H1 (cell line): ENCODE data around the gene OTP. TPM values are rescaled to one million over a fixed set of nuclear protein-coding genes. Genes with fewer than 3 reads are reported as not detected.

Source experiments
- HDAC2 ChIP-seq, 2 experiments: fragments of 300-600 bp in 1 of 2; sonication (generic) in 1 of 2; IDR thresholded peaks; 2 replicates each; pipeline ENCODE4 v1.6.1; 2011 to 2012; ENCODE audit warnings: low read depth in 2 of 2, low read length in 2 of 2, mild to moderate bottlenecking in 2 of 2, moderate library complexity in 2 of 2, borderline replicate concordance in 1 of 2, inconsistent platforms in 1 of 2
- NRF1 ChIP-seq: IDR thresholded peaks from 2 replicates; pipeline ENCODE4 v1.6.1; 2011; ENCODE audit warnings: mild to moderate bottlenecking, low read depth, low read length, improper control_type of control experiment
- RFX5 ChIP-seq: IDR thresholded peaks from 2 replicates; pipeline ENCODE4 v1.6.1; 2011; ENCODE audit warnings: low read depth, low read length, improper control_type of control experiment, borderline replicate concordance
- SIX5 ChIP-seq: IDR thresholded peaks from 2 replicates; pipeline ENCODE4 v1.6.1; 2011; ENCODE audit warnings: mild to moderate bottlenecking, low read depth, low read length
- polyA plus RNA-seq, 7 experiments: library from polyadenylated mRNA; depleted of rRNA in 3 of 7; stranded (reverse) in 5 of 7; unstranded in 2 of 7; fragments of >200 nt in 5 of 7; fragments of 200-250 nt in 2 of 7; gene quantifications; 1 replicate in 5 of 7; 2 replicates in 1 of 7; 4 replicates in 1 of 7; pipeline versions ENCODE4 v1.2.1 to v1.2.3, GENCODE V29; 2011 to 2013; ENCODE audit warnings: missing spikeins in 2 of 7, mixed read lengths in 2 of 7
- total RNA-seq: library from RNA; stranded (reverse); fragmentation: NEBNext Ultra II Directional; extraction: Animal tissue kit (Norgen Biotek cat#: 25700); gene quantifications from 2 replicates; pipeline ENCODE4 v1.2.1, GENCODE V29; 2021
- TF ChIP-seq, protein P1 (sequence below): fragments of 300-600 bp; sonication (generic); IDR thresholded peaks from 2 replicates; pipeline ENCODE4 v1.7.1; 2012; ENCODE audit warnings: low read length, moderate library complexity, mild to moderate bottlenecking, inconsistent platforms; ENCODE audit not compliant: insufficient replicate concordance

Gene OTP
- total and polyA plus RNA-seq, 2 of the 8 experiments (the other 6 are each of a cell fraction or from before 2014, with no cell fraction given) = not detected

DNA sequence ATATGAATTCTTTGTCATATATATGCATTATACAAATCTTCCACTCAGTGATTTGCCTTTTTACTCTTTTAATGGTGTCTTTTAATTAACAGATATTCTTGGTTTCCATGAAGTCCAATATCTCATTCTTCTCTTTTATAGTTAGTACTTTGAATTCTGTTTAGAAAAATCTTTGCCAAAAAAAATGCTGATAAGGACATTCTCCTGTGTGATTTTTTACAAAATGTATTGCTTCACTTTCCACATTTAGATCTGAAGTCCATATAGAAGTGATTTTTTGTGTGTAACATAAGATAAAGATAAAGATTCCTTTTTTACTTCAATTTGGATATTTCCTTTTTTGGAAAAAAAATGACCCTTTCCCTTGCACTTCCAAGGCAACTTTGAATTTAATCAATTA, 50.3 kb downstream of the OTP start (continued):
- TF ChIP-seq HDAC2 (IDR thresholded peaks at IDR 0.05; ENCODE audit: borderline replicate concordance in 1 of 2, low read depth in 2 of 2, low read length in 2 of 2) (no peak), SIX5 (no peak), NRF1 (no peak), RFX5 (no peak)
- TF ChIP-seq, protein P1, sequence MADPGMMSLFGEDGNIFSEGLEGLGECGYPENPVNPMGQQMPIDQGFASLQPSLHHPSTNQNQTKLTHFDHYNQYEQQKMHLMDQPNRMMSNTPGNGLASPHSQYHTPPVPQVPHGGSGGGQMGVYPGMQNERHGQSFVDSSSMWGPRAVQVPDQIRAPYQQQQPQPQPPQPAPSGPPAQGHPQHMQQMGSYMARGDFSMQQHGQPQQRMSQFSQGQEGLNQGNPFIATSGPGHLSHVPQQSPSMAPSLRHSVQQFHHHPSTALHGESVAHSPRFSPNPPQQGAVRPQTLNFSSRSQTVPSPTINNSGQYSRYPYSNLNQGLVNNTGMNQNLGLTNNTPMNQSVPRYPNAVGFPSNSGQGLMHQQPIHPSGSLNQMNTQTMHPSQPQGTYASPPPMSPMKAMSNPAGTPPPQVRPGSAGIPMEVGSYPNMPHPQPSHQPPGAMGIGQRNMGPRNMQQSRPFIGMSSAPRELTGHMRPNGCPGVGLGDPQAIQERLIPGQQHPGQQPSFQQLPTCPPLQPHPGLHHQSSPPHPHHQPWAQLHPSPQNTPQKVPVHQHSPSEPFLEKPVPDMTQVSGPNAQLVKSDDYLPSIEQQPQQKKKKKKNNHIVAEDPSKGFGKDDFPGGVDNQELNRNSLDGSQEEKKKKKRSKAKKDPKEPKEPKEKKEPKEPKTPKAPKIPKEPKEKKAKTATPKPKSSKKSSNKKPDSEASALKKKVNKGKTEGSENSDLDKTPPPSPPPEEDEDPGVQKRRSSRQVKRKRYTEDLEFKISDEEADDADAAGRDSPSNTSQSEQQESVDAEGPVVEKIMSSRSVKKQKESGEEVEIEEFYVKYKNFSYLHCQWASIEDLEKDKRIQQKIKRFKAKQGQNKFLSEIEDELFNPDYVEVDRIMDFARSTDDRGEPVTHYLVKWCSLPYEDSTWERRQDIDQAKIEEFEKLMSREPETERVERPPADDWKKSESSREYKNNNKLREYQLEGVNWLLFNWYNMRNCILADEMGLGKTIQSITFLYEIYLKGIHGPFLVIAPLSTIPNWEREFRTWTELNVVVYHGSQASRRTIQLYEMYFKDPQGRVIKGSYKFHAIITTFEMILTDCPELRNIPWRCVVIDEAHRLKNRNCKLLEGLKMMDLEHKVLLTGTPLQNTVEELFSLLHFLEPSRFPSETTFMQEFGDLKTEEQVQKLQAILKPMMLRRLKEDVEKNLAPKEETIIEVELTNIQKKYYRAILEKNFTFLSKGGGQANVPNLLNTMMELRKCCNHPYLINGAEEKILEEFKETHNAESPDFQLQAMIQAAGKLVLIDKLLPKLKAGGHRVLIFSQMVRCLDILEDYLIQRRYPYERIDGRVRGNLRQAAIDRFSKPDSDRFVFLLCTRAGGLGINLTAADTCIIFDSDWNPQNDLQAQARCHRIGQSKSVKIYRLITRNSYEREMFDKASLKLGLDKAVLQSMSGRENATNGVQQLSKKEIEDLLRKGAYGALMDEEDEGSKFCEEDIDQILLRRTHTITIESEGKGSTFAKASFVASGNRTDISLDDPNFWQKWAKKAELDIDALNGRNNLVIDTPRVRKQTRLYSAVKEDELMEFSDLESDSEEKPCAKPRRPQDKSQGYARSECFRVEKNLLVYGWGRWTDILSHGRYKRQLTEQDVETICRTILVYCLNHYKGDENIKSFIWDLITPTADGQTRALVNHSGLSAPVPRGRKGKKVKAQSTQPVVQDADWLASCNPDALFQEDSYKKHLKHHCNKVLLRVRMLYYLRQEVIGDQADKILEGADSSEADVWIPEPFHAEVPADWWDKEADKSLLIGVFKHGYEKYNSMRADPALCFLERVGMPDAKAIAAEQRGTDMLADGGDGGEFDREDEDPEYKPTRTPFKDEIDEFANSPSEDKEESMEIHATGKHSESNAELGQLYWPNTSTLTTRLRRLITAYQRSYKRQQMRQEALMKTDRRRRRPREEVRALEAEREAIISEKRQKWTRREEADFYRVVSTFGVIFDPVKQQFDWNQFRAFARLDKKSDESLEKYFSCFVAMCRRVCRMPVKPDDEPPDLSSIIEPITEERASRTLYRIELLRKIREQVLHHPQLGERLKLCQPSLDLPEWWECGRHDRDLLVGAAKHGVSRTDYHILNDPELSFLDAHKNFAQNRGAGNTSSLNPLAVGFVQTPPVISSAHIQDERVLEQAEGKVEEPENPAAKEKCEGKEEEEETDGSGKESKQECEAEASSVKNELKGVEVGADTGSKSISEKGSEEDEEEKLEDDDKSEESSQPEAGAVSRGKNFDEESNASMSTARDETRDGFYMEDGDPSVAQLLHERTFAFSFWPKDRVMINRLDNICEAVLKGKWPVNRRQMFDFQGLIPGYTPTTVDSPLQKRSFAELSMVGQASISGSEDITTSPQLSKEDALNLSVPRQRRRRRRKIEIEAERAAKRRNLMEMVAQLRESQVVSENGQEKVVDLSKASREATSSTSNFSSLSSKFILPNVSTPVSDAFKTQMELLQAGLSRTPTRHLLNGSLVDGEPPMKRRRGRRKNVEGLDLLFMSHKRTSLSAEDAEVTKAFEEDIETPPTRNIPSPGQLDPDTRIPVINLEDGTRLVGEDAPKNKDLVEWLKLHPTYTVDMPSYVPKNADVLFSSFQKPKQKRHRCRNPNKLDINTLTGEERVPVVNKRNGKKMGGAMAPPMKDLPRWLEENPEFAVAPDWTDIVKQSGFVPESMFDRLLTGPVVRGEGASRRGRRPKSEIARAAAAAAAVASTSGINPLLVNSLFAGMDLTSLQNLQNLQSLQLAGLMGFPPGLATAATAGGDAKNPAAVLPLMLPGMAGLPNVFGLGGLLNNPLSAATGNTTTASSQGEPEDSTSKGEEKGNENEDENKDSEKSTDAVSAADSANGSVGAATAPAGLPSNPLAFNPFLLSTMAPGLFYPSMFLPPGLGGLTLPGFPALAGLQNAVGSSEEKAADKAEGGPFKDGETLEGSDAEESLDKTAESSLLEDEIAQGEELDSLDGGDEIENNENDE = no peak
